ENCODE results near the gene LEUTX.

DNA sequence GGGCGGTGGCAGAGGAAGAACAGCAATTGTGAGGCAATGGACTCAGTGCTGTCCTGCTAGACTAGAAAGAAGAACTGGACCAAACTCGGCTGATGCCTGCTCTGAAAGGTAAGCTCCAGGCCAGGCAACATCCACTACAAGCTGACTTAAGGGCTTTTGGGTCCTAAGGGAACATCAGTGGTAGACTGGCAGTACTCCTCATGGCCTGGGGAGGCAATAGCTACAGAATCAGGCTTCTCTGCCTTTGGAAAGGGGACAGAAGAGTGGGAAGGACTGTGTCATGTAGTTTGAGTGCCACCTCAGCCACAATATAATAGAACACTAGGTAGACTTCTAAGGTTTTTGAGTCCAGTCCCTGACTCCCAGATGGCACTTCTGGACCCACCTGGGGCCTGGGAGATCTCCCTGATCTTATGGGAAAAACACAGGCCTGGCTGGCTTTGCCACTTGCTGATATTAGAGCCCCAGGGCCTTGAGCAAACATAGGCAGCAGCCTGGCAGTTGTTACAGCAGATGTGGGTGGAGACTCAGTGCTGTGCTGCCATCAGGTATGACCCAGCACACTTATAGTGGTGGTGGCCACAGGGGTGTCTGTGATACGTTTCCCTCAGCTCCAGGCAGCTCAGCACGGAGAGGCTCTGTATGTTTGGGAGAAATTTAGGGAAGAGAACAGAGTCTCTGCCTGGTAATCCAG is 31.7 kb upstream of the LEUTX start:
- TF ChIP-seq, protein P1, sequence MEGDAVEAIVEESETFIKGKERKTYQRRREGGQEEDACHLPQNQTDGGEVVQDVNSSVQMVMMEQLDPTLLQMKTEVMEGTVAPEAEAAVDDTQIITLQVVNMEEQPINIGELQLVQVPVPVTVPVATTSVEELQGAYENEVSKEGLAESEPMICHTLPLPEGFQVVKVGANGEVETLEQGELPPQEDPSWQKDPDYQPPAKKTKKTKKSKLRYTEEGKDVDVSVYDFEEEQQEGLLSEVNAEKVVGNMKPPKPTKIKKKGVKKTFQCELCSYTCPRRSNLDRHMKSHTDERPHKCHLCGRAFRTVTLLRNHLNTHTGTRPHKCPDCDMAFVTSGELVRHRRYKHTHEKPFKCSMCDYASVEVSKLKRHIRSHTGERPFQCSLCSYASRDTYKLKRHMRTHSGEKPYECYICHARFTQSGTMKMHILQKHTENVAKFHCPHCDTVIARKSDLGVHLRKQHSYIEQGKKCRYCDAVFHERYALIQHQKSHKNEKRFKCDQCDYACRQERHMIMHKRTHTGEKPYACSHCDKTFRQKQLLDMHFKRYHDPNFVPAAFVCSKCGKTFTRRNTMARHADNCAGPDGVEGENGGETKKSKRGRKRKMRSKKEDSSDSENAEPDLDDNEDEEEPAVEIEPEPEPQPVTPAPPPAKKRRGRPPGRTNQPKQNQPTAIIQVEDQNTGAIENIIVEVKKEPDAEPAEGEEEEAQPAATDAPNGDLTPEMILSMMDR (IDR thresholded peaks at IDR 0.05) = no peak
- no peak for TF ChIP-seq POLR2A (IDR thresholded peaks at IDR 0.05)
- TF ChIP-seq POLR2AphosphoS5 (IDR thresholded peaks at IDR 0.05) = no peak
- no peak for TF ChIP-seq EP300 (IDR thresholded peaks at IDR 0.05)

Data from gastroesophageal sphincter (tissue), 3 donors.